LHCN-M2 (cell line): ENCODE measurements around the gene GLTPD2. TPM values are rescaled to one million over a fixed set of nuclear protein-coding genes. Genes with fewer than 3 reads are reported as not detected.
A peak's percentile ranks its signal among the peaks of the same experiment; 100 is the strongest.
"Not testable (repeated sequence)": the region's sequence is repeated elsewhere in the genome, so short reads cannot be mapped to it uniquely, and the experiment has no call there.

Experiments
- DNase-seq: peaks from one replicate; pipeline ENCODE4 v3.0.0-alpha.2; 2012; ENCODE audit warnings: low read depth
- total RNA-seq: library from RNA; depleted of rRNA; stranded (reverse); fragments of >200 nt; gene quantifications from 2 replicates; pipeline ENCODE4 v1.2.3, GENCODE V29; 2014

Gene GLTPD2
- total RNA-seq, 1 experiment from 2014 or later: not detected

DNA sequence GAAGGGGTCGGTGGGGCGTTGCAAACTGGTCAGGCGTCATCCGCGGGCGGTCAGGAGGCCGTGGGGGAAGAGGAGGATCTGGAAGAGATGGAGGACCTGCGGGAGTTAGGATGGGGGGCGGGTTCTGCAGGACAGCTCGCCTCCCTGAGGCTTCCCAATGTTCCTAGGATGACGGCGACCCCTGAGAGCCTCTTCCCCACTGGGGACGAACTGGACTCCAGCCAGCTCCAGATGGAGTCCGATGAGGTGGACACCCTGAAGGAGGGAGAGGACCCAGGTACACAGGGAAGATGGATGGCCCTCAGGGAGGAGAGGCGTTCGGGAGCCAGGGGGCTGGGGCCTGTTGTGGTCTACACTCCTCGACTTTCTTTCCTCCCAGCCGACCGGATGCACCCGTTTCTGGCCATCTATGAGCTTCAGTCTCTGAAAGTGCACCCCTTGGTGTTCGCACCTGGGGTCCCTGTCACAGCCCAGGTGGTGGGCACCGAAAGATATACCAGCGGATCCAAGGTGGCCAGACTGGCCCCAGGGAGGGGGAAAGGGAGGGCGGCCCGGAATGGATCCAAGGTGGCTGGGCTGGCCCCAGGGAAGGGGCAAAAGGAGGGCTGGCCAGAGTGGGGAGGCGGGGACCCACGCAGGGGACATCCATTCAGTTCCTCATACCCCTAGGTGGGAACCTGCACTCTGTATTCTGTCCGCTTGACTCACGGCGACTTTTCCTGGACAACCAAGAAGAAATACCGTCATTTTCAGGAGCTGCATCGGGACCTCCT is 19.0 kb downstream of the GLTPD2 start:
- DNase-seq: no peak

DNA sequence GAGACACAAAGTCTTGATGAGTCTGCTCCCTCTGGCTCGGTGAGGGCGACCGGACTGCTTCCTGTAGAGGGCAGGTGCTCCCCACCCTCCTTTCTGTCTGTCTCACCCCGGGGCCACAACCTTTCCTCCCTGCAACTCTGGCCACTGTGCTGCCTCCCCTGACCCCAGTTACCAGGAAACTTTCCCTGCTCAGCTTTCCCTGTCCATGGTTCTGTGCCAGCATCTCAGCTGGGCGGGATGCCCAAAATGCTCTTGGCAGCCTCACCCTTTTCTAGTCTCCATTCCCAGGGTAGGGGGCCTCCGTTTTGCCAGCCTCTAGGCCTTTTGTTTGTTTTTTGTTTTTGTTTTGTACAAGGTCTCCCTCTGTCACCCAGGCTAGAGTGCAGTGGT is 19.6 kb downstream of the GLTPD2 start:
- DNase-seq: no peak

DNA sequence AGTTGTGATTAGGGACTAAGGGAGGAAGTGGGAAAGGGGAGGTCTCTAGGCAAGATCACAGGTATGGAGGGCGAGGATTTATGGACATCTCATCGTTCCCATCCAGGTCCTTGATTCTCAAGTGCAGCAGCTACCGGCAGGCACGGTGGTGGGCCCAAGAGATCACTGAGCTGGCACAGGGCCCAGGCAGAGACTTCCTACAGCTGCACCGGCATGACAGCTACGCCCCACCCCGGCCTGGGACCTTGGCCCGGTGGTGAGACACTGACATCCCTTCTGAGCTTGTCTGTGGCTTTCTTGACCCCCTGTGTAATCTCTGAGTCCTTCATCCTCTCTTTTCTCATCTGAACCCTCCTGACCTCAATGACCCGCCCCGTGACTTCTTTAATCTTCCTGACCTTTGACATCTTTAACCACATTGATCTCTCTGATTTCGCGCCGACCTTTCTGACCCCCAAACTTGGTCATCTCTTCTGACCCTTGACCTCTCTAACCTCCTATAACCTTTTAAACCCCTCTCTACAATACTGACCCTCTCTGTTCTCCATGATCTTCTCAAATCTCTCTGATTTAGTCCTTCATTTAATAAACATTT is 22.0 kb downstream of the GLTPD2 start:
- no peak for DNase-seq

DNA sequence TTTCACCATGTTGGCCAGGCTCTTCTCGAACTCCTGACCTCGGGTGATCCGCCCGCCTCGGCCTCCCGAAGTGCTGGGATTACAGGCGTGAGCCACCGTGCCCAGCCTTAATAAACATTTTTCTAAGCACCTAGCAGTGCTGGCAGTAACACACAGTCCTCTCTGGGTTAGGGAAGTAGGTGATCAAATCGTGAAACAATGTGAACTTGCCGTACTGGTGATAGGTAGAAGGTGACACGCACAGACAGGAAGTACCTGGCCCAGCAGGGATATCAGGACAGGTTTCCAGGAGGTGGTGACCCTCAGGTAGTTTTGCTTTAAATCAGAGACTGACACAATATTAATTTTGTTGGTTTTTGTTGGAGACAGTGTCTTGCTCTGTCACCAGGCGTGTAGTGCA is 22.7 kb downstream of the GLTPD2 start:
- no peak for DNase-seq

GRCh38 chr17:4812690-4813089 is 23.9 kb downstream of the GLTPD2 start:
- no peak for DNase-seq

DNA sequence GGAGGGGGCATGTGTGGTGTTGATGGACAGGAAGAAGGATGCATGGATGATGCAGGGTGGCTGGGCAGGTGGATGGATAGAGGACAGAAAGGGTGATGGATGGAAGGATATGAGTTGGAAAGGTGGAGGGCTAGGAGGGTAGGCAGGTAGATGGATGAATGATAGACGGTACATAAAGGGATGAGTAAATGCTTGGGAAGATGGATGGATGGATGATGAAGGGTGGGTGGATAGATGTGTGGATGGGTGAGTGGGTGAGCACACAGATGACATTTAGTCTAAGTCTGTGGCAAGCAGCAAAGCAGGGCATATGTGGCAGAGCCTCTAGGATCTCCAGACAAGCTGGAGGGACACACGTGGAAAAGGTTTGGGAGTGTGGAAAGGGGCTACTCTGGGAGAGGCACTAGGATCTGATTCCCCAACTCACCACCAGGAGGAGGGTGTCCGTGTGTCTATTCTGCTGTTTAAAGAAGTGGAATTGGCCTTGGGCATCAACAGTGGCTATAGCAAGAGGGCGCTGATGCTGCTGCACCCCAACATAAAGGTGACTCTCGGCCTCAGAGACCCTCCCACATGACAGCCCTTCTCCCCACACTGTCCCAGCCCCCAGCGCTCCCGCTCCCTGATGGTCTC is 26.4 kb downstream of the GLTPD2 start:
- DNase-seq: no peak

DNA sequence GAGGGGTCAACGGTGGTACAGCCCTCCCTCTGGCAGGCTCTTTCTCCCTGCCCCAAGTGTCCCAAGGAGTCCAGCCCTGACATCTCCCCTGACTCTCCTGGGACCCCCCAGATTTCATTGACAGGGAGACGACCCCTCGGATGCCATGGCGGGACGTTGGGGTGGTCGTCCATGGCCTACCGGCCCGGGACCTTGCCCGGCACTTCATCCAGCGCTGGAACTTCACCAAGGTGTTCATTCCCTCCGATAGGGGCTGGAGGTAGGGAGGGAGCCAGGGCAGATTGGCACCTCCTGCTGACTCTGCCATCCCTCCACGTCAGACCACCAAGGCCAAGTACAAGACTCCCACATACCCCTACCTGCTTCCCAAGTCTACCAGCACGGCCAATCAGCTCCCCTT is 28.1 kb downstream of the GLTPD2 start:
- no peak for DNase-seq

GRCh38 chr17:4818276-4818675 is 29.5 kb downstream of the GLTPD2 start:
- no peak for DNase-seq

DNA sequence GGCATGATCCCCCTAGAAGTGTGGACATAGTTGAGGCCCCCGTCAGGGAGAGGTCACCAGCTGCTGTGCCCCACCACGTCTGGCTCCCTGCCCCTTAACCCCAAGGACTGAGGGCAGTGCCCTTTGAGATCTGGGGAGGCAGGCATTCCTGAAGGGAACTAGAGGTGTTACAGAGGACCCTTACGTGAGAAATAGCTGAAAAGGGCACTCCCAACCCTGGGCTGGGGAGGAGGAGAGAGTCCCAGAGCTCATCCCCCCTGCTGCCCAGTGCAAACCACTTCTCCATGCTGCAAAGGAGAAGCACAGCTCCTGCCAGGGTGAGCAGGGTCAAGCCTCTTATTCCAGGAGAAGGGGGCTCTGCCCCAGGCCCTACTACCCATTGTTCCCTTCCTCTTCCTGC is 34.1 kb downstream of the GLTPD2 start:
- DNase-seq: no peak

DNA sequence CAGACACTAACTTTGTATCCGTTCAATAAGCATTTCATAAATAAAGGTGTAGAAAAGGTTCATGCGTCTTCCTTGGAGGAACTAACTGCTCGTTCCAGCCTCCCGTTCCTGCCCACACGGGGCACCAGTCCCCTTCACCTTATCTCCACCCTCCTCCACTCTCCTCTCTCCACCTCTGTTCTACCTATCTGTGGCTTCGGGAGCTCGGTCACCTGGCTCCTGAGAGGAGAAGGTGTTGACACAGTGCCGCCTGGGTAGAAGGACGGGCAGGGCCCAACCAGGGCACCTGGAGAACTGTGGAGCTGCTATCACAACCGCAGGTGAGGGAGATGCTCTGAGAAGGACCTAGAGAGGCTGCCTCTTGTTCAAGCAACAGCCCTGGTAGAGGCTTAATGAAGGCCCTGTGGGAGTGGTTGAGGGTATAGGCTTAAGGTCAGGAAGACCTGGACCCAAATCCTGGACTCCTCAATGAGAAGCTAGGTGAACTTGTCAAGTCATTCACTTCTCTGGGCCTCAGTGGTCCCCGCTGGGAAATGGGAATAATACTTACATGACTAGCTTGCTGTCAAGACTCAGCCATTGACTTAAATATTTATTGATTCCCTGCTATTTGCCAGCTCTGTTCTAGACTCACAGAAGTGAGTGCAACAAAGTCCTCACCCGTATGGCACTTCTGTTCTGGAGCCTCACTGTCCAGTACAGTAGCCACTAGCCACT is 34.8 kb downstream of the GLTPD2 start:
- no peak for DNase-seq

GRCh38 chr17:4827399-4827798 is 38.6 kb downstream of the GLTPD2 start:
- DNase-seq: no peak

GRCh38 chr17:4832829-4833177 is 44.0 kb downstream of the GLTPD2 start:
- DNase-seq: not testable (repeated sequence)

DNA sequence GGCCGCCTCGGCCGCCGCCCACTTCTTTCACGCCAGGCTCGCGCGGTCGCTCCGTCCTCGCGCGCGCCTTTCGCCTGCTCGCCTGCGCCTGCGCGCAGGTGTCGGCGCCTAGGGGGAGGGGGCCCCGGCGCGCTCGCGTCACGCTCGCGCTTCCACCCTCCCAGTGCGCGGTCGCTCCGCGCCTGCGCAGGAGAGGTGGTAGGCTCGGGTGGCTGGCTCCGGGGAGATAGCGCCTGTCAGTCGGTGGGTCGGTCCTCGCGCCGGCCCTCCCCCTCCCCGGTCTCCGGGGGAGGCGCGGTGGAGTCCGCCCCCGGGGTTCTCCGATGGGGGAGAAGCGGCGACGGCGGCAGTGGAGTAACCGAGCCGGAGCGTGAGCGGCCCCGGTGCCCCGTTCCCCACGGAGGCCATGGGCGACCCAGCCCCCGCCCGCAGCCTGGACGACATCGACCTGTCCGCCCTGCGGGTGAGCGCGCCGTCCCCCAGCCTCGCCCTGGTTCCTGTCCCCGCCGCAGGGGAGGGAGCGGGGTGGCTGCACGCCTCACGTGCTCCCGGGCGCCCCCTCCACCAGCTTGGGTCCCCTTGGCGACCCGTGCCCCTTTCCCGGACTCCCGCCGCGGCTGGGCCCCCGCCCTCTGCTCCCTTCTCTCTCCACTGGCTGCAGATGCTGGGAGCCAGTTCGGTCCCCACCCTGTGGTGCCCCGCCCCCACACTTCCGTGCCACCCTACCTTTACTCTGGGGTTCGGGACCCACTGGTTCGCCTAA is 44.6 kb downstream of the GLTPD2 start, which contains the start of gene MINK1:
TSS of gene MINK1 (plus strand) at position 163 of the 763 bp plus-strand sequence. CDS start at position 407, 244 bp downstream.
- DNase-seq: peak; percentile 91

DNA sequence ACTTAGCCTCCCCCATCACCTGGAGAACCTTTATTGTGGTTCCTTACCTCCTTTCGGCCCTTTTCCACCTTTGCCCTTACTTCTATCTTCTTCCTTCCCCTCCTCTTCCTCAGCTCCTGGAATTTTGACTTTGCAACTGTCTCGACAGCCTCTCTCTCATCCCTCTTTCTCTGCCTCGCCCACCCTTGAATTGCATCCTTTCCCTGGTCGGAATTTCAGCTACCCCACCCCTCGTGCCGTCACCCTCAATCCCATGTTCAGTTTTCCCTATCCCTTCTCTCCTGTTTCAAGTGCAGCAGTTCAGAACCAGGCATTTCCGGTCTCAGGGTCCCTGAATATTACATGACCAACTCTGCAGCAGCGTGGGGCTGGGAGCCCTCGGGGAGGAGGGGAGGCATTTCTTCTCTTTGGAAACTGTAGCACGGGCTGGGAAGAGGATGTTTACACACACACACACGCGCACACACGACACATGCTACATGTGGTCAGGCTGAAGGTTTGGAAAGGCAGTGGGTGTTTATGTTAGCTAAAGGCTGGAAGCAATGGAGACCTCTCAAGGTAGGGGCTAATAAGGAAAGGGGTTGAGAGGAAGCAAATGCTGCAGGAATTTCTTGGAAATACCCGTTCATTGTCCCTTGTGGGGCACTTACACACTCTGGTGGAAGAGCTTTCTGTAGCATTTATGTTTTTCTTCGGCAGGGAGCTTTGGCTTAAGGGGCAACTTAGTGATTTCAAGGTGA is 45.3 kb downstream of the GLTPD2 start:
- peak; percentile 36 for DNase-seq

DNA sequence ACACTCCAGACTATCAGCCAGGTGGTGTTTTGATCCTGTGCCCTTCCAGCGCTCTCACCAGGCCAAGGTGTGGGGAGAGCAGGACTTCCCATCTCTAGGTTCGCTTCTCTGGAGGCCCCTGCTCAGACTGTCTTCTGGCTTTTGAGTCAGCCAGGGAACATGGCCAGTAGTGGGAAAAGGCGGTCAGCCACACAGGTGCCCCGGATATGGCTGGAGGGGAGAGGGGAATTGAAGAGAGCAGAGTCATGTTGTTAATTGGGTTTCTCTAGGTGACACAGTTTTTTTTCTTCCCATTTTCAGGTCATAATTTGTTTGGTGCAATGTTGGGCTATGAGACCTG is 45.9 kb downstream of the GLTPD2 start:
- DNase-seq: no peak

- DNase-seq: no peak
Measured at GRCh38 chr17:4836221-4836620, 47.5 kb downstream of the GLTPD2 start.

DNA sequence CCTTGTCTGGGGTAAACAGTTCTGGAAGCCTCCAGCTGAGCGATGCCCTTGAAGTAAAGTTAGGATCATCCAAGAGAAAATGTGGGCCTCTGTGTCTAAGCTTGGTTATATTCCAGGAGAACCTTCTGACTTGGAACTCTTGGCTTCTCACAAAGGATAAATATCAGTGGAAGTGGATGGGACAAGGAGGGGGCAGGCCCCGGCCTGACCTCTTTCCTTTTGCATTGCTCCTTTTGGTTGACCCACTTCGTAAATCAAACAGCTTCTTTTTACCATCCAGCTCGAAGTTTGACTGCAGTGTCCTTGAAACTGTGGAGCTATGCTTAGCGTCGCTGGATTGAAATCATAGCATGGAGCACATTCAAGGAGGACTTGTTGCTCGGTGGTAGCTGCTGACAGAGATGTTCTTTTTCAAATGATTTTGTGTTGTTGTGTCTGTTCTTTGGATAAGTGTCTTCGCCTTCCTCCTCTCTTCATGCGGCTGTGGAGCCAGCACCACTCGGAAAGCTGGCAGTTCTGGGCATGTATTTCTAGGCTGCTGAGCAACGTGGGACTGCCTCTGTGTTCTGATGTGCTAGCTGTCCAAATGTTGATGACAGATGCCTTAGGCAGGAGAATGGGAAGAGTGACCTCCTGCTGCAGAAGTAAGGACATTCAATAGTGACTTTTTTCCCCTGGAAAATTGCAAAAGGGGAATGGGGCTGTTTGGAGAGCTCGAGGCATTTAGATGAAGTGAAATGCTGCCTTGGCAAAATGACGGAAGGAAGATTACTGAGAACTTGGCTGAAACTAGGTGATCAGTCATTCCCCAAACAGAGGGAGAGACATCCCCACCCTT is 48.9 kb downstream of the GLTPD2 start:
- DNase-seq: no peak

- no peak for DNase-seq
Measured at GRCh38 chr17:4838309-4838785, 49.6 kb downstream of the GLTPD2 start.

GRCh38 chr17:4839221-4839620 is 50.5 kb downstream of the GLTPD2 start:
- DNase-seq: no peak
